ENCODE results near the gene IGBP1.
"Not testable (repeated sequence)": the region's sequence is repeated elsewhere in the genome, so short reads cannot be mapped to it uniquely, and the experiment has no call there.

IGBP1 gene

GRCh38 chrX:70092247-70092646 lies 41.0 kb upstream of the IGBP1 start:
- Histone ChIP-seq H3K36me3 (no peaks in the 10 kb centered on the region), H3K4me3 (ENCODE audit: low read depth, low read length) (no peak overlapping the region), H3K9me3 (no peaks in the 10 kb centered on the region), H3K27me3 (no peaks in the 10 kb centered on the region), H3K4me1 (no peaks in the 10 kb centered on the region)
- no peak for DNase-seq
- TF ChIP-seq CTCF (IDR thresholded peaks at IDR 0.05; ENCODE audit: low read depth, low read length) = no peak

- H3K4me3 ChIP-seq (ENCODE audit: low read depth, low read length) = no peak overlapping the region
- no peaks in the 10 kb centered on the region for H3K4me1 ChIP-seq
- no peak for DNase-seq
- H3K27me3 ChIP-seq = no peaks in the 10 kb centered on the region
- no peaks in the 10 kb centered on the region for H3K9me3 ChIP-seq
- no peaks in the 10 kb centered on the region for H3K36me3 ChIP-seq
- no peak for TF ChIP-seq CTCF (IDR thresholded peaks at IDR 0.05; ENCODE audit: low read depth, low read length)
Measured at GRCh38 chrX:70096052-70096451, 37.2 kb upstream of the IGBP1 start.

DNA sequence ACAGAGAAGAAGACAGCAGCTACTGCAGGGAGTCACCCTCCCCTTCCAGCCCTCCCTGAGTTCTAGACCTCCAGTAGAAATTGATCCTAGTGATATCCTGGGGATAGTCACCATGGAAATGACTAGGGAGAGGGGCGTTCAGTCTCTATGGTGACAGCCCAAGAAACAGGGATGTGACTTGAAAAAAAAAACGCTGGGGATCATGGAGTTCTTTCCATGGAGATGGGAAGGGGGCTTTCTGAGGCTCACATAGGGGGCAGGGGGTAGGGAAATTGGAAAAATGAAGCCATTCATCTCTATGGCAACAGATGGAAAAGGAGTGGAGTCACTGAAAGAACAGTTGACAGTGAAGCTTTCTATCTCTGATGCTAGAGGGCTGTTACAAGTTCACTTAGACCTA lies 28.0 kb upstream of the IGBP1 start:
- Histone ChIP-seq H3K27me3 (no peaks in the 10 kb centered on the region), H3K36me3 (no peaks in the 10 kb centered on the region), H3K4me3 (ENCODE audit: low read depth, low read length) (no peak overlapping the region), H3K4me1 (no peaks in the 10 kb centered on the region), H3K9me3 (no peaks in the 10 kb centered on the region)
- TF ChIP-seq CTCF (IDR thresholded peaks at IDR 0.05; ENCODE audit: low read depth, low read length) = no peak
- DNase-seq = no peak

DNA sequence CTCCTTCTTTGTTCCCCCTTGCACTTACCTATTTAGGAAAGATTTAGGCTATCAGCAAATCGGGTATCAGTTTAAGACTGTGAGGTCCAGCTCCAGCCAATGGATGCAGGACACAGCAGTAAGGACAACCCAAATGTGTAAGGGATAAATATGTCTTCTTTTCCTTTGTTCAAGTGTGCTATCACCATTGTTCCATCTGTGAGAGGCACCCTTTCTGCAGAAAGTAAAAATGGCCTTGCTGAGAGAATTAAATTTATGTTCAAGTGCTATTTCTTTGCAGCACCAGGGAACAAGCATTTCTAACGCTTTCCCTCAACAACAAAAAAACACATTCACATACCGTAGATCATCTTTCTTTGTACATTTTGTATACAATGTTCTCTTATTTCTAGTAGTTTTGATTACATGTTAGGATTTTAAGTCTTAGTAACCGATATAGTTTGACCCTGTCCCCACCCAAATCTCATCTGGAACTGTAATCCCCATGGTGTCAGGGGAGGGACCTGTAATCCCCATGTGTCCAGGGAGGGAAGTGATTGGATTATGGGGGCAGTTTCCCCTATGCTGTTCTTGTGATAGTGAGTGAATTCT lies 21.7 kb upstream of the IGBP1 start:
- not testable (repeated sequence) for H3K36me3 ChIP-seq; H3K4me3 ChIP-seq (ENCODE audit: low read depth, low read length); H3K4me1 ChIP-seq; H3K27me3 ChIP-seq; DNase-seq; H3K9me3 ChIP-seq

- TF ChIP-seq CTCF (IDR thresholded peaks at IDR 0.05; ENCODE audit: low read depth, low read length) = no peak
- Histone ChIP-seq H3K4me1 (no peaks in the 10 kb centered on the region), H3K27me3 (no peaks in the 10 kb centered on the region), H3K4me3 (ENCODE audit: low read depth, low read length) (no peak overlapping the region), H3K9me3 (no peaks in the 10 kb centered on the region), H3K36me3 (no peaks in the 10 kb centered on the region)
- no peak for DNase-seq
Measured at GRCh38 chrX:70117738-70118137, 15.5 kb upstream of the IGBP1 start.

GRCh38 chrX:70123014-70123413 lies 10.2 kb upstream of the IGBP1 start:
- H3K36me3 ChIP-seq; DNase-seq; H3K4me1 ChIP-seq; H3K9me3 ChIP-seq; H3K27me3 ChIP-seq; H3K4me3 ChIP-seq (ENCODE audit: low read depth, low read length): not testable (repeated sequence)

DNA sequence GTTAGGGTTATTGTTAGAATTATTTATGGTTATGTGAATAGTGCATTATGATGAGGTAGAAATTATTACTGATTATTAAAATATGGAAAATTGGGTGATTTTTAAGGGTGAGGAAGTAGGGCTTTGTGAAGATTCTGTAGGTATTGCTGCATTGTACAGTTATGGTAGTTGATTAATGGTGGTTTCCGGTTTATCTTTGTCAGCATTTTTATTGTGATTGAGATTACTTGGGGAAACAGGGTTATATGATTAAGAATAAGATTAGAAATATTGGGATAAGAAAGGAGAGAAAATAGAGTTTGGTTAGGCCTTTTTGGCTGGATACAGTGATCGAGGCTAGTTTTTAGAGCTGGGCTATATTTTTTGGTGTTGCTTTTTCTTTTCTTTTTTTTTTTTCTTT lies 8.6 kb upstream of the IGBP1 start:
- no peaks in the 10 kb centered on the region for H3K27me3 ChIP-seq
- H3K4me1 ChIP-seq = no peaks in the 10 kb centered on the region
- H3K9me3 ChIP-seq = no peaks in the 10 kb centered on the region
- TF ChIP-seq CTCF (IDR thresholded peaks at IDR 0.05; ENCODE audit: low read depth, low read length) = no peak
- no peaks in the 10 kb centered on the region for H3K36me3 ChIP-seq
- H3K4me3 ChIP-seq (ENCODE audit: low read depth, low read length) = no peak overlapping the region
- DNase-seq = no peak

Data from BE2C (cell line).